OCI-LY7 (cell line): Measurements from ENCODE around the gene HSPB7.

Experiments used
- EZH2phosphoT487 ChIP-seq: fragments of 200-600 bp; sonication (generic); IDR thresholded peaks from 2 replicates; pipeline ENCODE4 v1.6.1; 2018; ENCODE audit warnings: low read depth, borderline replicate concordance, mild to moderate bottlenecking, mixed run types, antibody characterized with exemption, low read length, moderate library complexity, mixed read lengths
- TF ChIP-seq, protein P1 (sequence below): fragments of 200-600 bp; sonication (generic); conservative IDR thresholded peaks from 2 replicates; pipeline ENCODE4 v1.5.1; 2014; ENCODE audit warnings: mild to moderate bottlenecking, antibody characterized with exemption, low read length, moderate library complexity, mixed read lengths

DNA sequence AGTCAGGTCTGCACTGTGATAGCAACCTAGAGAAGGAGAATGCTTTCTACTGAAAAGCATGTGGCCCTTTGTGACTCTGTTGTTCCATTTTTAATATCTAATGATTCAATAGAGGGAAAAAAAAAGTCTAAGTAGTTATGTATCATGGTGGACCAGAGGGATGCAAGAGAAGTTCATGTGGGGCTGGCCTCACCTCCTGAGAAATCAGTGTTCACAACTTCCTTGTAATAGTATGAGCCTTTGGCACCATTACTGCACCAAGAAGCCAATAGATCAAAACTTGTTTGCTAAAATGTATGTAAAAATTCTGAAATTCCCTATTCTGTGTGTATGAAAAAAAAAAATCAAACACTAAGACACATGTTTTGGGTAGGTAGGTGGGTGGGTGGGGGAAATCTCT, 46.9 kb downstream of the HSPB7 start:
- TF ChIP-seq, protein P1, sequence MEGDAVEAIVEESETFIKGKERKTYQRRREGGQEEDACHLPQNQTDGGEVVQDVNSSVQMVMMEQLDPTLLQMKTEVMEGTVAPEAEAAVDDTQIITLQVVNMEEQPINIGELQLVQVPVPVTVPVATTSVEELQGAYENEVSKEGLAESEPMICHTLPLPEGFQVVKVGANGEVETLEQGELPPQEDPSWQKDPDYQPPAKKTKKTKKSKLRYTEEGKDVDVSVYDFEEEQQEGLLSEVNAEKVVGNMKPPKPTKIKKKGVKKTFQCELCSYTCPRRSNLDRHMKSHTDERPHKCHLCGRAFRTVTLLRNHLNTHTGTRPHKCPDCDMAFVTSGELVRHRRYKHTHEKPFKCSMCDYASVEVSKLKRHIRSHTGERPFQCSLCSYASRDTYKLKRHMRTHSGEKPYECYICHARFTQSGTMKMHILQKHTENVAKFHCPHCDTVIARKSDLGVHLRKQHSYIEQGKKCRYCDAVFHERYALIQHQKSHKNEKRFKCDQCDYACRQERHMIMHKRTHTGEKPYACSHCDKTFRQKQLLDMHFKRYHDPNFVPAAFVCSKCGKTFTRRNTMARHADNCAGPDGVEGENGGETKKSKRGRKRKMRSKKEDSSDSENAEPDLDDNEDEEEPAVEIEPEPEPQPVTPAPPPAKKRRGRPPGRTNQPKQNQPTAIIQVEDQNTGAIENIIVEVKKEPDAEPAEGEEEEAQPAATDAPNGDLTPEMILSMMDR = no peak
- no peak for TF ChIP-seq EZH2phosphoT487
